IMR-90 (cell line): ENCODE data around the gene CACYBP. TPM values are rescaled to one million over a fixed set of nuclear protein-coding genes. Genes with fewer than 3 reads are reported as not detected.

ENCODE experiments used
- ATAC-seq: fragments of 200-7000 bp; cut with Tn5 transposase; 2 replicates; pipeline ENCODE4 v1.9.1; 2020; ENCODE audit warnings: low read depth, mild to moderate bottlenecking, moderate library complexity
- BruUV-seq: library from RNA; stranded (reverse); fragments of 400-500 nt; replicated peaks from 2 replicates; lab custom pipeline; 2021; lab: Mats Ljungman, UMichigan
- CTCF ChIA-PET: fragments of 300-600 bp; formaldehyde crosslinking; extraction: SDS; loops from one replicate; lab custom pipeline; 2021; ENCODE audit warnings: antibody characterized with exemption; lab: Yijun Ruan, JAX
- POLR2A ChIA-PET: fragments of 300-600 bp; sonication (Branson Sonifier 250); formaldehyde crosslinking; loops from one replicate; lab custom pipeline; 2022; ENCODE audit warnings: antibody characterized with exemption; ENCODE audit not compliant: unreplicated experiment; lab: Charles Lee
- DNase-seq: peaks from one replicate; pipeline ENCODE4 v3.0.0; 2013
- H2AFZ ChIP-seq: replicated peaks from 2 replicates; pipeline ENCODE3; 2013; ENCODE audit warnings: low read length, mild to moderate bottlenecking; ENCODE audit not compliant: poor library complexity
- H2AK5ac ChIP-seq: 2 replicates; pipeline ENCODE4 v1.6.1; 2013; ENCODE audit warnings: low read depth, low read length, inconsistent platforms
- H2AK9ac ChIP-seq: replicated peaks from 2 replicates; pipeline ENCODE3; 2013; ENCODE audit warnings: mild to moderate bottlenecking, low read depth, low read length, moderate library complexity; ENCODE audit not compliant: poor library complexity
- H2BK120ac ChIP-seq: 2 replicates; pipeline ENCODE4 v1.6.1; 2013; ENCODE audit warnings: low read depth, low read length, inconsistent platforms
- H2BK15ac ChIP-seq: 3 replicates; pipeline ENCODE4 v1.6.1; 2013; ENCODE audit warnings: low read depth, low read length, inconsistent platforms
- H2BK20ac ChIP-seq: 2 replicates; pipeline ENCODE4 v1.6.1; 2013; ENCODE audit warnings: low read depth, mild to moderate bottlenecking, inconsistent platforms, low read length, moderate library complexity
- H2BK5ac ChIP-seq: 2 replicates; pipeline ENCODE4 v1.6.1; 2013; ENCODE audit warnings: mild to moderate bottlenecking, low read depth, low read length, inconsistent platforms; ENCODE audit not compliant: poor library complexity, severe bottlenecking
- H3K14ac ChIP-seq: replicated peaks from 2 replicates; pipeline ENCODE4 v1.6.1; 2013; ENCODE audit warnings: low read depth, low read length, inconsistent platforms
- H3K18ac ChIP-seq: 2 replicates; pipeline ENCODE4 v1.6.1; 2013; ENCODE audit warnings: low read depth, low read length, control low read depth
- H3K23ac ChIP-seq: 2 replicates; pipeline ENCODE4 v1.6.1; 2013; ENCODE audit warnings: low read depth, low read length, inconsistent platforms
- H3K27ac ChIP-seq: 2 replicates; pipeline ENCODE4 v1.5.1; 2013; ENCODE audit warnings: mild to moderate bottlenecking, control low read depth, low read length; ENCODE audit not compliant: insufficient read depth
- H3K27me3 ChIP-seq: 2 replicates; pipeline ENCODE4 v1.6.1; 2013; ENCODE audit warnings: low read length; ENCODE audit not compliant: control insufficient read depth, insufficient read depth
- H3K36me3 ChIP-seq: 2 replicates; pipeline ENCODE4 v1.6.1; 2013; ENCODE audit warnings: low read length, mixed read lengths; ENCODE audit not compliant: control insufficient read depth, insufficient read depth
- H3K4ac ChIP-seq: 2 replicates; pipeline ENCODE4 v1.6.1; 2013; ENCODE audit warnings: low read depth, low read length, inconsistent platforms
- H3K4me1 ChIP-seq: 2 replicates; pipeline ENCODE4 v1.6.1; 2013; ENCODE audit warnings: low read length, mixed read lengths; ENCODE audit not compliant: control insufficient read depth, insufficient read depth
- H3K4me2 ChIP-seq: 2 replicates; pipeline ENCODE4 v1.6.1; 2013; ENCODE audit warnings: low read depth, mild to moderate bottlenecking, control low read depth, low read length, moderate library complexity
- H3K4me3 ChIP-seq: 2 replicates; pipeline ENCODE4 v1.5.1; 2013; ENCODE audit warnings: low read depth, mild to moderate bottlenecking, control low read depth, low read length, moderate library complexity; ENCODE audit not compliant: insufficient read depth
- H3K56ac ChIP-seq: 2 replicates; pipeline ENCODE4 v1.6.1; 2013; ENCODE audit warnings: low read length, inconsistent platforms; ENCODE audit not compliant: insufficient read depth; ENCODE audit errors: extremely low read depth
- H3K79me1 ChIP-seq, 2 experiments: 2 replicates each; pipeline ENCODE4 v1.6.1; 2013; ENCODE audit warnings: low read length in 2 of 2, inconsistent platforms in 1 of 2, low read depth in 1 of 2
- H3K9ac ChIP-seq: 2 replicates; pipeline ENCODE4 v1.6.1; 2013; ENCODE audit warnings: low read depth, low read length, control low read depth
- H3K9me1 ChIP-seq: 2 replicates; pipeline ENCODE4 v1.6.1; 2013; ENCODE audit warnings: low read length, inconsistent platforms; ENCODE audit not compliant: insufficient read depth
- H3K9me3 ChIP-seq: 2 replicates; pipeline ENCODE4 v1.6.1; 2013; ENCODE audit warnings: low read length; ENCODE audit not compliant: control insufficient read depth, insufficient read depth
- H4K20me1 ChIP-seq: 2 replicates; pipeline ENCODE4 v1.6.1; 2013; ENCODE audit warnings: low read length, inconsistent platforms; ENCODE audit not compliant: insufficient read depth
- H4K5ac ChIP-seq: 2 replicates; pipeline ENCODE4 v1.6.1; 2013; ENCODE audit warnings: mild to moderate bottlenecking, low read depth, low read length, control low read depth
- H4K8ac ChIP-seq, 2 experiments: 2 replicates each; pipeline ENCODE4 v1.6.1; 2013; ENCODE audit warnings: low read depth in 2 of 2, low read length in 2 of 2, control low read depth in 1 of 2, inconsistent platforms in 1 of 2
- H4K91ac ChIP-seq: 2 replicates; pipeline ENCODE4 v1.6.1; 2013; ENCODE audit warnings: low read depth, low read length, inconsistent platforms; ENCODE audit not compliant: insufficient read depth
- CEBPB ChIP-seq: IDR thresholded peaks from 2 replicates; pipeline ENCODE4 v1.6.1; 2012; ENCODE audit warnings: low read depth, low read length, improper control_type of control experiment
- ELK1 ChIP-seq: fragments of 150-350 bp; IDR thresholded peaks from 2 replicates; pipeline ENCODE4 v1.6.1; 2016; ENCODE audit warnings: low read depth, mild to moderate bottlenecking, low read length, moderate library complexity, borderline replicate concordance
- FOS ChIP-seq: fragments of 150-350 bp; IDR thresholded peaks from 2 replicates; pipeline ENCODE4 v1.6.1; 2016; ENCODE audit warnings: low read depth, low read length
- SMC3 ChIP-seq: fragments of 150-350 bp; IDR thresholded peaks from 2 replicates; pipeline ENCODE4 v1.6.1; 2016; ENCODE audit warnings: low read depth, mild to moderate bottlenecking, antibody characterized with exemption, low read length, moderate library complexity
- USF2 ChIP-seq: fragments of 150-350 bp; IDR thresholded peaks from 2 replicates; pipeline ENCODE4 v1.6.1; 2017; ENCODE audit warnings: mild to moderate bottlenecking, antibody characterized with exemption, low read length, low read depth
- WGBS, 2 experiments: methylation state at CpG; one replicate each; pipeline versions ENCODE4 v1.1.5 to v1.1.7; 2013; ENCODE audit warnings: missing lambda C conversion rate in 2 of 2; ENCODE audit not compliant: insufficient read length in 1 of 2; ENCODE audit errors: extremely low coverage in 2 of 2; 5-methylcytosine and 5-hydroxymethylcytosine counted together
- dilution Hi-C: fragments of 300-500 bp; cut with HindIII; formaldehyde crosslinking; loops from one replicate; pipeline ENCODE4 v1.14.3; 2018; ENCODE audit warnings: low sequenced_read_pairs; ENCODE audit not compliant: unreplicated experiment
- in situ Hi-C: fragments of 300-500 bp; cut with MboI; formaldehyde crosslinking; loops from 3 replicates; pipeline ENCODE4 v1.14.3; 2019; ENCODE audit warnings: low sequenced_read_pairs, inconsistent platforms, mixed read lengths
- intact Hi-C: fragments of 100-400 bp; cut with micrococcal nuclease; formaldehyde crosslinking; loops from 2 replicates; pipeline ENCODE4 v1.10.0; 2022
- polyA plus RNA-seq, 3 experiments: library from polyadenylated mRNA; depleted of rRNA; stranded (reverse); fragments of >200 nt; gene quantifications; 2 replicates each; pipeline ENCODE4 v1.2.3, GENCODE V29; 2012; ENCODE audit warnings: low replicate concordance in 1 of 3
- total RNA-seq: library from RNA; depleted of rRNA; stranded (reverse); fragments of >200 nt; gene quantifications from 2 replicates; pipeline ENCODE4 v1.2.3, GENCODE V29; 2012

Gene CACYBP
- total and polyA plus RNA-seq, 2 of the 4 experiments (the other 2 are of a cell fraction) = 61.8 to 62.8 TPM

DNA sequence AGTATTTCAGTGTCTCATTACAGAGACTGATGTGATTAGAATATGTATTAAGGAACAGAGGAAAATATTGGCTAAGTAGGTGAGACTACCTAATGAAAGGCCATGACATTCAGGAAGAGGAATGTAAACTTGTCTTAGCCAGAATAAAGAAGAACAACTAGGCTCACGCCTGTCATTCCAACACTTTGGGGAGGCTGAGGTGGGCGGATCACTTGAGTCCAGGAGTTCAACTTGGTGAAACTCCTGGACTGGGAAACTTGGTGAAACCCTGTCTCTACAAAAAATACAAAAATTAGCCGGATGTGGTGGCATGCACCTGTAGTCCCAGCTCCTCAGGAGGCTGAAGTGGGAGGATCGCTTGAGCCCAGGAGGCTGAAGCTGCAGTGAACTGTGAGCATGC lies 14.8 kb upstream of the CACYBP start:
- Histone ChIP-seq H2BK15ac (no peak overlapping the region), H2AK5ac (no peak overlapping the region), H3K27me3 (no peaks in the 10 kb centered on the region), H3K9ac (no peak overlapping the region), H4K5ac (no peak overlapping the region), H3K14ac (no peak overlapping the region), H3K4me2 (no peak overlapping the region), H2BK120ac (no peak overlapping the region), H3K56ac (no peak overlapping the region), H3K9me3 (no peaks in the 10 kb centered on the region), H2BK5ac (no peak overlapping the region), H3K4me1 (no peaks in the 10 kb centered on the region), H3K4ac (no peak overlapping the region), H3K36me3 (no peaks in the 10 kb centered on the region), H3K18ac (no peak overlapping the region), H4K20me1 (no peaks in the 10 kb centered on the region), H3K4me3 (no peak overlapping the region), H3K79me1 (no peaks in the 10 kb centered on the region), H2AK9ac (no peak overlapping the region), H2AFZ (no peak overlapping the region), H4K91ac (no peak overlapping the region), H3K23ac (no peak overlapping the region), H2BK20ac (no peak overlapping the region), H4K8ac (no peak overlapping the region), H3K27ac (no peak overlapping the region), H3K9me1 (no peaks in the 10 kb centered on the region)
- 100% methylated on average over 1 of the region's 4 CpGs; no CpG with 5 or more reads in 1 of the 2 experiments for WGBS, 2 experiments
- ChIA-PET POLR2A (no interaction called here), CTCF (no interaction called here)
- intact Hi-C loops (loop anchor here (10.0 kb wide), 1 partner anchor 720 kb away; no protein-coding TSS in a partner anchor), dilution Hi-C loops (no loop called here), in situ Hi-C loops (loop anchor here (25.0 kb wide), 1 partner anchor 723 kb away; no protein-coding TSS in a partner anchor)
- BruUV-seq = no TSS peak
- DNase-seq = no peak
- TF ChIP-seq CEBPB (no peak), FOS (no peak), ELK1 (no peak), SMC3 (no peak), USF2 (no peak)
- no peak for ATAC-seq
